HCT116 (cell line): ENCODE results near the gene ZNF324B. TPM values are rescaled to one million over a fixed set of nuclear protein-coding genes. Genes with fewer than 3 reads are reported as not detected.

ENCODE experiments used
- ATAC-seq: fragments of 200-7000 bp; cut with Tn5 transposase; 2 replicates; pipeline ENCODE4 v1.9.1; 2020; ENCODE audit warnings: mild to moderate bottlenecking, moderate library complexity
- BruUV-seq: library from RNA; stranded (reverse); fragments of 400-500 nt; replicated peaks from 2 replicates; lab custom pipeline; 2021; lab: Mats Ljungman, UMichigan
- CTCF ChIA-PET: fragments of 300-600 bp; sonication (Branson Sonifier 250); formaldehyde crosslinking; loops from one replicate; lab custom pipeline; 2021; ENCODE audit warnings: antibody characterized with exemption; lab: Charles Lee
- POLR2A ChIA-PET: fragments of 300-600, 350-600 bp; sonication (Branson Sonifier 250); formaldehyde crosslinking; loops from one replicate; lab custom pipeline; 2021; ENCODE audit warnings: antibody characterized with exemption; lab: Charles Lee
- RAD21 ChIA-PET, 2 experiments: fragments of 300-600 bp; sonication (Branson Sonifier 250); formaldehyde crosslinking; loops; one replicate each; lab custom pipeline; 2023; ENCODE audit warnings: low total read pairs in 2 of 2; ENCODE audit not compliant: uncharacterized antibody in 2 of 2, unreplicated experiment in 2 of 2, low non-redundant PET in 1 of 2; lab: Charles Lee
- DNase-seq: peaks from one replicate; pipeline ENCODE4 v3.0.0-alpha.2; 2010; ENCODE audit warnings: low read depth, low spot score
- H2AFZ ChIP-seq: fragments of 200-600 bp; shearing (Covaris generic), sonication (generic); 2 replicates; pipeline ENCODE4 v1.6.1; 2017; ENCODE audit warnings: low read depth, mixed run types, mixed read lengths, antibody characterized with exemption, low read length; ENCODE audit not compliant: poor library complexity, severe bottlenecking
- H3K27ac ChIP-seq: 2 replicates; pipeline ENCODE4 v1.5.1; 2012; ENCODE audit warnings: low read depth, low read length
- H3K27me3 ChIP-seq: fragments of 200-600 bp; sonication (generic); 2 replicates; pipeline ENCODE4 v1.6.1; 2016; ENCODE audit warnings: mixed run types, low read length, mixed read lengths; ENCODE audit not compliant: insufficient read depth
- H3K36me3 ChIP-seq, 2 experiments: fragments of 200-500 bp in 1 of 2; fragments of 200-600 bp in 1 of 2; sonication (Bioruptor generic) in 1 of 2; sonication (generic) in 1 of 2; 2 replicates each; pipeline versions ENCODE4 v1.5.1 to v1.6.1; 2014 to 2016; ENCODE audit warnings: low read length in 2 of 2, inconsistent platforms in 1 of 2, mixed read lengths in 1 of 2, mixed run types in 1 of 2; ENCODE audit not compliant: insufficient read depth in 2 of 2, control insufficient read depth in 1 of 2
- H3K4me1 ChIP-seq, 2 experiments: fragments of 200-600 bp in 1 of 2; sonication (generic) in 1 of 2; 2 replicates each; pipeline versions ENCODE4 v1.5.1 to v1.6.1; 2012 to 2017; ENCODE audit warnings: low read length in 2 of 2, inconsistent platforms in 1 of 2, mild to moderate bottlenecking in 1 of 2, mixed read lengths in 1 of 2, mixed run types in 1 of 2, moderate library complexity in 1 of 2; ENCODE audit not compliant: insufficient read depth in 2 of 2, control insufficient read depth in 1 of 2
- H3K4me2 ChIP-seq: fragments of 200-600 bp; sonication (generic); 2 replicates; pipeline ENCODE4 v1.6.1; 2017; ENCODE audit warnings: mixed run types, low read length, mixed read lengths
- H3K4me3 ChIP-seq, 2 experiments: fragments of 200-600 bp in 1 of 2; sonication (generic) in 1 of 2; replicated peaks in 1 of 2; 2 replicates each; pipeline ENCODE4 v1.5.1; 2011 to 2016; ENCODE audit warnings: low read length in 2 of 2, control low read depth in 1 of 2, low read depth in 1 of 2, mild to moderate bottlenecking in 1 of 2, mixed read lengths in 1 of 2, mixed run types in 1 of 2
- H3K79me2 ChIP-seq: fragments of 200-600 bp; sonication (generic); 2 replicates; pipeline ENCODE4 v1.6.1; 2017; ENCODE audit warnings: mild to moderate bottlenecking, mixed run types, low read length, moderate library complexity, mixed read lengths; ENCODE audit not compliant: insufficient read depth
- H3K9ac ChIP-seq: fragments of 200-600 bp; sonication (generic); 2 replicates; pipeline ENCODE4 v1.6.1; 2016; ENCODE audit warnings: low read length, mixed read lengths
- H3K9me2 ChIP-seq: fragments of 200-600 bp; sonication (generic), shearing (Covaris generic); 2 replicates; pipeline ENCODE4 v1.6.1; 2017; ENCODE audit warnings: mixed run types, mild to moderate bottlenecking, moderate library complexity; ENCODE audit not compliant: insufficient read depth
- H3K9me3 ChIP-seq, 2 experiments: fragments of 200-500 bp in 1 of 2; fragments of 200-600 bp in 1 of 2; sonication (Bioruptor generic) in 1 of 2; sonication (generic) in 1 of 2; 2 replicates each; pipeline ENCODE4 v1.6.1; 2014 to 2017; ENCODE audit warnings: low read length in 2 of 2, mixed read lengths in 2 of 2, inconsistent platforms in 1 of 2, low read depth in 1 of 2, mild to moderate bottlenecking in 1 of 2, mixed run types in 1 of 2, moderate library complexity in 1 of 2; ENCODE audit not compliant: control insufficient read depth in 1 of 2, insufficient read depth in 1 of 2
- H4K20me1 ChIP-seq: fragments of 200-600 bp; sonication (generic), shearing (Covaris generic); 2 replicates; pipeline ENCODE4 v1.6.1; 2017; ENCODE audit warnings: mixed run types, mild to moderate bottlenecking, moderate library complexity; ENCODE audit not compliant: insufficient read depth
- ATF3 ChIP-seq: IDR thresholded peaks from 2 replicates; pipeline ENCODE4 v1.6.1; 2012
- EGR1 ChIP-seq: IDR thresholded peaks from 2 replicates; pipeline ENCODE4 v1.6.1; 2012; ENCODE audit warnings: low read depth
- ELF1 ChIP-seq: IDR thresholded peaks from 2 replicates; pipeline ENCODE4 v1.6.1; 2012; ENCODE audit warnings: low read depth, borderline replicate concordance
- EZH2phosphoT487 ChIP-seq: fragments of 200-600 bp; IDR thresholded peaks from 2 replicates; pipeline ENCODE4 v1.6.1; 2018; ENCODE audit warnings: antibody characterized with exemption, borderline replicate concordance
- POLR2AphosphoS5 ChIP-seq: IDR thresholded peaks from 2 replicates; pipeline ENCODE4 v1.6.1; 2011; ENCODE audit warnings: mild to moderate bottlenecking, low read depth, low read length, moderate library complexity
- RAD21 ChIP-seq: IDR thresholded peaks from 2 replicates; pipeline ENCODE4 v1.6.1; 2012; ENCODE audit warnings: low read depth, mild to moderate bottlenecking
- REST ChIP-seq: IDR thresholded peaks from 2 replicates; pipeline ENCODE4 v1.6.1; 2012; ENCODE audit warnings: low read depth
- YY1 ChIP-seq: IDR thresholded peaks from 2 replicates; pipeline ENCODE4 v1.6.1; 2011; ENCODE audit warnings: low read length, low read depth, moderate library complexity, mild to moderate bottlenecking; ENCODE audit not compliant: insufficient replicate concordance; ENCODE audit errors: extremely low read depth
- intact Hi-C: fragments of 100-400 bp; cut with micrococcal nuclease; formaldehyde crosslinking; loops from 2 replicates; pipeline ENCODE4 v1.10.0; 2022
- total RNA-seq: library from RNA; stranded (reverse); gene quantifications from one replicate; pipeline ENCODE4 v1.2.1, GENCODE V29; 2021; ENCODE audit not compliant: unreplicated experiment

Gene ZNF324B
- total RNA-seq, 1 experiment from 2014 or later: 9.4 TPM

- no peak for TF ChIP-seq REST
- TF ChIP-seq POLR2AphosphoS5: no peak
- TF ChIP-seq ATF3: no peak
- no peak for TF ChIP-seq EZH2phosphoT487
- no peak for TF ChIP-seq ELF1
- TF ChIP-seq EGR1: no peak
- no peak for TF ChIP-seq RAD21
Measured at GRCh38 chr19:58453743-58454142, 2.3 kb downstream of the ZNF324B start (continued).

- Histone ChIP-seq H3K27ac (no peak overlapping the region), H2AFZ (no peak overlapping the region), H3K4me1 (peaks cover 6 to 19% of the 10 kb centered on the region in 2 experiments; a peak in 3 of 4 replicates), H3K4me2 (no peak overlapping the region), H3K79me2 (no peaks in the 10 kb centered on the region), H3K9me3 (no peaks in the 10 kb centered on the region), H3K36me3 (peaks cover 0 to 4% of the 10 kb centered on the region in 2 experiments; a peak in 2 of 4 replicates), H4K20me1 (no peaks in the 10 kb centered on the region), H3K27me3 (no peaks in the 10 kb centered on the region), H3K9me2 (no peaks in the 10 kb centered on the region), H3K4me3 (no peak overlapping the region), H3K9ac (no peak overlapping the region)
- no peak for TF ChIP-seq YY1
- intact Hi-C loops: no loop called here
- CTCF ChIA-PET: no interaction called here
- BruUV-seq: no TSS peak
- DNase-seq (no peak), ATAC-seq (no peak)
- POLR2A ChIA-PET: no interaction called here
- RAD21 ChIA-PET: no interaction called here
Measured at GRCh38 chr19:58455306-58455705, 3.9 kb downstream of the ZNF324B start.
